Measurements from ENCODE around the gene PRKN.

The PRKN gene

DNA sequence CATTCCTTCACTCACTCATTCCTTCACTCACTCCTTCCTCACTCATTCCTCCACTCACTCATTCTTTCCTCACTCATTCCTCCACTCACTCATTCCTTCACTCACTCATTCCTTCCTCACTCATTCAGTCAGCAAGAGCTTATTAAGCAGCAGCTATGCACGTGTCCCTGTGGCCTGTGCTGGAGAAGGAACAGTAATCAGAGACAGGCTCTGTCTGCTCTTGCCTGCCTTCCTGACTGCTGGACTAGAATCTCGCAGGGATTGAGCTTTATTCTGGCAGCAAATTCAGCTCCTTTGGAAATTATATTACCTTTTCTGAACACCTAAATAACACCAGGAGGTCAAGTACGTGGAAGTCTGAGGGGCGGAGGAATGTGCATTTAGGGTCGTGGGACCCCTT is 1314.8 kb downstream of the PRKN start:
- DNase-seq (ENCODE audit: low read depth in 2 of 3, low spot score in 2 of 3), result no peak

DNA sequence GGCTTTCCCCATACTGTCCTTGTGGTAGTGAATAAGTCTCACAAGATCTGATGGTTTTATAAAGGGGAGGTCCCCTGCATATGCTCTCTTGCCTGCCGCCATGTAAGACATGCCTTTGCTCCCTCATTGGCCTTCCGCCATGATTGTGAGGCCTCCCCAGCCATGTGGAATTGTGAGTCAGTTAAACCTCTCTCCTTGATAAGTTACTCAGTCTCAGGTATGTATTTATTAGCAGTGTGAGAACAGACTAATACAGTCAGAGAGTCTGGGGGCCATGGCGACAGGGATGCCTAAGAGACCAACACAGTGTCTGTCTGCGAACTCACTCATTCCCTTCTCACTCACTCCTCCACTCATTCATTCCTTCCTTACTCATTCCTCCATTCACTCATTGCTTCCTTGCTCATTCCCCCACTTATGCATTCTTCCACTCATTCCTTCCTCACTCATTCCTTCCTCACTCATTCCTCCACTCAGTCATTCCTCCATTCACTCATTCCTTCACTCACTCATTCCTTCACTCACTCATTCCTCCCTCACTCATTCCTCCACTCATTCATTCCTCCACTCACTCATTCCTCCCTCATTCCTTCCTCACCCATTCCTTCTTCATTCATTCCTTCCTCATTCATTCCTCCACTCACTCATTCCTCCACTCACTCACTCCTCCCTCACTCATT is 1316.2 kb downstream of the PRKN start:
- DNase-seq (ENCODE audit: low read depth in 2 of 3, low spot score in 2 of 3), result no peak

DNA sequence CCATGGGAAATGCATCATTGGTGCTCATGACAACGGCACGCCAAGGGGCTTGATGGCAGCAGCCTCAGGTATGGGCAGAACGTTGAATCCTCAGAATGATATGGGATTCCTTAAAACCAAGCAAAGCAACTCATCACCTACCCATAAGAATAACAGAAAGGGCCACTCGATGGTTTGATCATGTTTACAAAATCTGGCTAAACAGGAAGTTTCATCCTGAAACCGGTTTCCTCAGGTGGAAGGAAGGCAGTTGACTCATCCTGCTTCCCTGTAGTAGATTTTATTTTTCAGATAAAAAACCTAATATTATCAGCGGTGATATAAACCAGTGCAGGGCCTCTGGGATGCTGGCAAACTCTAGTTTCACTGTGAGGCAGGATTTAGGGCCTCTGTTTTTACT is 1316.8 kb downstream of the PRKN start:
- DNase-seq (ENCODE audit: low read depth in 2 of 3, low spot score in 2 of 3), result no peak

DNA sequence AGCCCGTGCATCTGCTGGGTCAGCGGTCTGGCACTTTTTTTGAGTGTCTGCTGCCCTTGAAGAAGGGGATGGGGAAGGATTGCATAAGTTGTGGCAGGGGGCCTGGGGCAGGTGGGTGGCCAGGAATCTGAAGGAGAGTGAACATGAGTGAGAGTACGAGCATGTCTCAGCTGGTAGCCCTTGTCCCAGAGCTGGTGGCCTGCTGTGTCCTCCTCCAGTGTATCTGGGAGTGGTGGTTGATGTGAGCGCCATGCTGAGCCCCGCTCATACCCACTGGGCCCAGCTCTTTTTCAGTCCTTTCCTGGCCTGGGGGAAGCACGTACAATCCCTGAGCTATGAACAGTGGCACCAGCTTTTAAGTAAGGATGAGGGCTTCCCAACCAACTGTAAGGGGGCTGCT is 1317.5 kb downstream of the PRKN start:
- DNase-seq (ENCODE audit: low read depth in 2 of 3, low spot score in 2 of 3), result no peak

DNA sequence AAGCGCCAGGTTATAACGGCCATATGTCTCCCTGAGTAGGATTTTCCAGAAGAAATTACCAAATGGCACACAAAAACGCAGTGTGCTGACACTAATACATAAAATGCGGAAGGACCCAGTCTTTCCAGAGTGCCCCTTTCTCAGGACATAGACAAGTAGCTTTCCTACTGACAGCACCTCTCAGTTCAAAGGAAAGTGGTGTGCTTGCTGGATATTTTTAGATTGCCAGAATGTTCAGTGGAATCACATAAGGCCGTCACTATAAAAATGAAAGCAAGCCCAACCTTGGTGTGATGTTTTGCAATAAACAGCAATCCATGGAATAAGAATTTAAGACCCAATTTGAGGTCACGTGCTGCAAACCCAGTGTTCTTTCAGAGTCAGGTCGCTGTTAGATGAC is 1318.2 kb downstream of the PRKN start:
- no peak for DNase-seq (ENCODE audit: low read depth in 2 of 3, low spot score in 2 of 3)

DNA sequence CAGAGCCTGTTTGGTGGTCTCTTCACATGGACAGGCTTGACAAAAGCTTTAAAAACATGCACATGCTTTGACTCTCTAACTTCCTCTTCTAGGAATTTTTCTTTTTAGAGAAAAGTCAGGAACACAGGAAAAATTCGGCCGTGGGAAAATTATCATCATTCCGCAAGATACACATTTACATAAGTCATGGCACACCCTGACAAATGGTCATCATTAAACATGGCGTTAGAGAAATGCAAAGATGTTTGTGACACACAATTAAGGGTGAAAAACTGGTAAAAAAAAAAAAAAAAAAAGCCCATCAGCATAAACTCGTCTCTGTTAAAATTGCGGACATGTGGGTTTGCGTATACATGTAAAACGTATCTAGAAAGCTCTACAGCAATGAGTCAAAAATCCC is 1319.5 kb downstream of the PRKN start:
- DNase-seq (ENCODE audit: low read depth in 2 of 3, low spot score in 2 of 3), result no peak

DNA sequence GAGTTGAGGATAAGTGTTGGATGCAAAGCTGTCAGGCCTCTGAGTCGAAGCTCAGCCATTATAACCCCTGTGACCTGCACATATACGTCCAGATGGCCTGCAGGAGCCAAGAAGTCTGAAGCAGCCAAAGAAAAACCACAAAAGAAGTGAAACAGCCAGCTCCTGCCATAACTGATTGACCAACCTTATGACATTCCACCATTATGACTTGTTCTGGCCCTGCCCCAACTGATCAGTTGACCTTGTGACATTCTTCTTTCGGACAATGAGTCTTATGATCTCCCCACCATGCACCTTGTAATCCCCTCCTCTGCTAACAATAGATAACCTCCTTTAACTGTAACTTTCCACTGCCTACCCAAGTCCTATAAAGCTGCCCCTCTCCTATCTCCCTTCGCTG is 1320.0 kb downstream of the PRKN start:
- no peak for DNase-seq (ENCODE audit: low read depth in 2 of 3, low spot score in 2 of 3)

DNA sequence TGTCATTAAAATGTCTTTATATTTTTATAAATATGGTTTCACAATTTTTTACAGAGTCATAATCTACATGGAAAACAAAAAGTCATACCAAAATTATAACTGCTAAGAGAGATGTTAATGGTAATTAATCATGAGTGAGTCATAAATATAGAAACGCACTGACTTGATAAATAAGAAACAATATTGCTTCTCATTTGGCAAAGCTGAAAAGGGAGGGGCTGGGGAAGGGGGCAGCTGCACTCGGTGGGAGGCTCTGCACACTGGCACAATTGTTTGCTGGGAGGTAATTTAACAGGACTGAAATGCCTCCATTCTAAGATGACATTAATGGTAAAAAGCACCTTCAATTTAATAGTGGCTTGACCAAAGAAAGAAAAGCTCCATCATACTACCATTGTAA is 1320.5 kb downstream of the PRKN start:
- no peak for DNase-seq (ENCODE audit: low read depth in 2 of 3, low spot score in 2 of 3)

DNA sequence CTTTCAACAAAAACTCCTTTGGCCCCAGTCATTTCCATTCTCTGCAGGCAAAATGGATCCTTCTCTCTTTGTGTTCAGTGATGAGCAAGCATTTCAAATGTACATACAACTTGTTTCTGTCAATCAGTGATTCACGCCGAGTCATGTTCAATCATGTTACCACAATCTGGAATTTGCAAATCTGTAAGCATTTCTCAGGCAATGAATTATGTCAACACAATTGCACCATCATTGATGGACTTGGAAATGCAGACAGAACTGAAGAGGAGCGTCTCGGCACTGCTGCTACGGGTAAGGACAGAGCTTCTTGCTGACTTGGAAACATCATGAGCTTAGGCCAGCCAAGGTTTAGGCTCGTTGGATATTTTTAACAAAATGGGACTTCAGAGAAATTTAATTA is 1320.9 kb downstream of the PRKN start:
- no peak for DNase-seq (ENCODE audit: low read depth in 2 of 3, low spot score in 2 of 3)

DNA sequence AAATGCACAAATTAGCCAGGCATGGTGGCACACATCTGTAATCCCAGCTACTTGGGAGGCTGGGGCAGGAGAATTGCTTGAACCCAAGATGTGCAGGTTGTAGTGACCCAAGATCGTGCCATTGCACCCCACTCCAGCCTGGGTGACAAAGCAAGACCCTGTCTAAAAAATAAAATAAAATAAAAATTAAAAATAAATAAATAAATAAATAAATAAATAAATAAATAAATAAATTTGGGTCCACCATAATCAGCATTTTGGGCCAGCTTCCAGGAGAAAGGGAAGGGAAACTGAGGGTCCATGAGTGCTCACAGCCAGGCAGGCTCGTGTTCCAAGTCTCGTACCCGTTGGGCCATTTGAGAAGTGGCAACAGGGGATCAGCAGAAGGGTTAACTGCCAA is 1322.1 kb downstream of the PRKN start:
- no peak for DNase-seq (ENCODE audit: low read depth in 2 of 3, low spot score in 2 of 3)

DNA sequence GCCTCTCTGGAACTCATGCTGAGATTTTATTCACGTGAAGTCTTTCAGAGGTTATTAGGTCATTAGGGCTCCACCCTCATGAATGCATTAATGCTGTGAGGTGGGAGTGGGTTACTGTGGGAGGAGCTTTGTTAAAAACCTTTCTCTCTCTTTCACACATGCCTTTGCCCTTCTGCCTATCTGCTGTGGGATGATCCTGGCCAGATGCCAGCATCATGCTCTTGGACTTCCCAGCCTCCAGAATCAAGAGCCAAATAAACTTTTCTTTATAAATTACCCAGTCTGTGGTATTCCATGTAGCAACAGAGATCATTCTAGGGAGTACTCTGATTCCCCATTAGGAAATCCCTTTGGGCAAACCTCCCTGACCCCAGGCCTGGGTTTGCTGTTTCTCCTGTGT is 1323.8 kb downstream of the PRKN start:
- no peak for DNase-seq (ENCODE audit: low read depth in 2 of 3, low spot score in 2 of 3)

DNA sequence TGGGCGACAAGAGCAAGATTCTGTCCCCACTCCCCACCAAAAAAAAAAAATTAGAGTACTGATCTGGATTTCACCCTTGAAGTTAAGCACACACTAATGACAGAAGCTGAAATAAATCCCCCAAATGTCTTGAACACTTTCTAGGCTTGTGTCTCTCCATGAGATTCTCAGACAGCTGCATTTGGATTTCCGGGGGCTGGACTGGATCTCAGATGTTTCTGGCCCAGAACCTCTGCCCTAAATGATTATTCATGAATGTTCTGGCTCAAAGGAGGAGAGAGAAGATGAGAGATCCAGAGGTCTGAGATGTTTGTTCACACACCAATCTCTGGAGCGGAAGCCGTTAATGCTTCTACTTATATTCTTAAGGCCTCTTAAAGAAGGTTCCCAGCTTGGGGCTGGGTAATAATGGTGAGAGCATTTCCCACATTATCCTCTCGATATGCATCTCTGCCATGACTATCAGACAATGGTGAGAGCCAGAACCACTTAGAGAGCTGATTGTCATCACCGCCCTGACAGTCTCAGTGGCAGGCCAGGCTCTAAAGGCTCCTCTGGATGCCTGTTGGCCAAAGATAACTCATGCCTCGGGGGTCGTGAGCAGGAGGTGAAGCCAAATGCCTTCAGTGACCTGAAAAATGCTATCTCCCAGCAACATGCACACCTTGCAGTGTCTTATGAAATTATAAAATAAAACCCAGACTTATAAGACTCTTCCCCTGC is 1325.8 kb downstream of the PRKN start:
- DNase-seq (ENCODE audit: low read depth in 2 of 3, low spot score in 2 of 3), result no peak

DNA sequence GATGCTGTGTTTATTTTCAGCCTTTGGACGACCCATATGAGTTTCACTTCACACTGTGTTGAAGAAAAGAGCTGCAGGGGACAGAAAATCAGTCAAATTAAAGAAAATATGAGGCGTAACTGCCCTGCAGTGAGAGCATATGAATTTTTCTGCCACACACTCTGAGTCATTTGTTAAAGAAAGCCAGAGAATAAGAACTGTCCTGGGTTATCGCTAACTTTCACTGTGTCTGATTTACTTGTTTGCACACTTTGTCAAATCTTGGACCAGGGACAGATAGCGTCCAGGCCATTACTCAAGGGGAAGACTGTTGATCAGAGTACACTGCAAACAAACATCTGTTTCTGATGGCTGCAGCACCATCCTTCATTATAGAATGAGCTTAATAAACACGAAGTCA is 1326.9 kb downstream of the PRKN start:
- DNase-seq (ENCODE audit: low read depth in 2 of 3, low spot score in 2 of 3), result no peak

DNA sequence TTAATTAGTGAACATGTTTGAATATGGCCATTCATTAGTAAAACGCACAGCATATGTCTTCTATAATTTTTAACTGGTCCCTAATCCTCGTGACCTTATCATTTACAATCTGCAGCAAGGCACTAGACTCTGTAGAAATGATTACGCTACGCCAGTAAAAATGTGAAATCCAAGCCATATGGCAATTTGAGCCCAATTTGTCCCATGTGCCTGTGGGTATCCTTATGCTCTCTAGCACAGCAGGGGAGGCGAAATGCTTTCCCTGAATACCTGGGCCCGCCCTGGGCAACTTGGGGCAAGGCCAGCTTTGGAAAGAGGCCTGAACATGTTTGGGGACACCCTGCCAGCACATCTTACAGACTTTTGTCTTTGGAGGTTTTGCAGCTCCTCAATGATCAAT is 1331.0 kb downstream of the PRKN start:
- no peak for DNase-seq (ENCODE audit: low read depth in 2 of 3, low spot score in 2 of 3)

DNA sequence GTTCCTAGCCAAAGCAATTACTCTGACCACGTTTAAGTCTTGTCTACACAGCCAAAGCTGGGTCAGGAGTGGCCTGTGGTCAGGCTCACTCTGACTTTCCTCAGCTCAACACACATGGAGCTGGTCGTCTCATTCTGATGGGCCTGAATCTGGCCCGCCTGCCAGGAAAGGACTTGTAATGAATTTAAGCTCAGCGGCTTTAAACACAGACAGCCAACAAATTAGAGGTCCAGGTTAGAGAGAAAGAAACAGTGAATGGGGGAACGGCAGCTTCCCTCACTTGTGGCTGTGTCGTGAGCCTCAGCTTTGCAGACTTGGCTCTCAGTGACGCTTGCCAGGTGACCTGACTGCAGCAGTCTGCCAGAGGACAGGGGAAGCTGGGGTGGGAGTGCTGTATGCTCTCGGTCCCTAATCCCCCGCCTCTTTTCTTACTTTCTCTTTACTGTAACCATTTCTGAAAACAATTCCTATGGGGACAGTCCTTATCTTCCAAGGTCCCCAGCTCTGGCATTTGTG is 1331.8 kb downstream of the PRKN start:
- no peak for DNase-seq (ENCODE audit: low read depth in 2 of 3, low spot score in 2 of 3)

DNA sequence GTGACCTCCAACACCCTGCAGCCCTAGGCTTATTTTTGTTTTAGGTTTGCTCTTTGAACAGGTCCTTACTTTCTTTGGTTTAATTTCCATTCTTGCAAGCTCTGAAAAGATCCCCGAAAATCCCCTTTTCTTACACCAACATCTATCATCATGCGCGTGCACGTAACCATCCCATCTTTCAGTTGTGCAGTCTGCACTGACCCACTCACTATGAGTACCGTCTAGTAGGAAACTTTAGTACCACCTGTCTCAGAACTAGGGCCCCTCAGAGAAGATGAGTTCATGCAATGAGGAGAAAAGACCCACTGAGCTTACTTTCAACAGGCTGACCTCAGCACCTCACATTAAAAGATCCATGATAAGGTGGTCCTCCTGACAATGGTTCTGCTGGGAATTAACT is 1333.1 kb downstream of the PRKN start:
- DNase-seq (ENCODE audit: low read depth in 2 of 3, low spot score in 2 of 3), result no peak

DNA sequence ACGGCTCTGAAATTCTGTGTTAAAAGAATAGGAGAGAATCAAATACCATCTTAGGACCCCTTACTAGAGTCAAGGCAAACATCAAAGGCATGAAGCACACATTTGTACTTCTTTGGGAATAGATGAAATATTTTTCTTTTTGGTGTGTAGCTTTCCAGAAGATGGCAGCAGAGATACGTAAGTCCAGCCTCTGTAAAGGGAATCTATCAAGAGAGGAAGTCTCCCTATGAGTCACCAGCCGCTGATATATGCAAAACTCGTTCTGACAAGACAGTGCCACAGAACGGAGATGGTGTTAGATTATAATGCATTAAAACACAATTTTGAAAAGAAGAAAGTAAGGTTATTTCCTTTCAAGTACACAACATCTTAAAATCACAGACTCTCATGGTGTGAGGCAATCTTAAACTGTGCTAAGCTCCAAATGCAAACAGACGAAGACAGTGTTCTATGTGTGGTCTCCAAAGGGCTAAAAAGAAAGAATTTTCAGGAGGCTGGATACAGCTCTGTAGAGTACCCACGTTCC is 1333.7 kb downstream of the PRKN start:
- DNase-seq (ENCODE audit: low read depth in 2 of 3, low spot score in 2 of 3), result peak in 1 of 3 experiments; percentile 11

DNA sequence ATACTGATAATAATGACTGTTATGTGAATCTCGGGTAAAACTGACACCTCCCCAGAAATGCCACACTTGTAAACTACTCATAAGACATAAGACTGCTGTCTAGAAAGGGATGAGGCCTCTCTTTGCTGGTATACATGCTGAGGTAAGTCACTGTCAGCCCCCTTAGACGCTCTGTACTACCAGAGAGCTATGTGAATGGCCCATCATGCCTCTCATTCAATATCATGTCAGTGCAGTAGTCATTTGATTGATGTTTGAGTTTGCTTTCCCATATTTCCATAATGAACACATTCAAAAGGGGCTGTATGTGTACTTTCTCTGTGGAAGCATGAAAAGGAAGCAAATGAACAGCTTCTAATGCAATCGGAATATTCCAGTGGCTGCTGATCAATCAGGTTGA is 1334.3 kb downstream of the PRKN start:
- DNase-seq (ENCODE audit: low read depth in 2 of 3, low spot score in 2 of 3), result no peak

DNA sequence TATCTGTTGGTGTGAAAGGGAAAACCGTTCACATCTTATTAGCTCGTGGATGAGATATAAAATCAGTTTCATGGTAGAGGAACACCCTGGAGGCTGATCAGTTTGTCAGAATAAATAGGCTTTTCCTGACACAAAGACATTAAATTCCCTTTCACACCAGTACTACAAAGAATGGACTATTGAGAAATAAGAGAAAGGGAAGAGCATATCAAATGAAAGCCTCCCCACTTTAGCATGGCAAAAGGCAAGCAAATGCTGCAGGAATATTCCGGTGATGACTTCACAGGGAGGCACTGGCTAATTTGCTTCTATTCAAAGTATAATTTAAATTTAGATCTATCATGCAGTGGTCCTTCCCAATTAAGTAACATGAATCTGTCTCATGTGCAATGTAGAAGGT is 1337.8 kb downstream of the PRKN start:
- no peak for DNase-seq (ENCODE audit: low read depth in 2 of 3, low spot score in 2 of 3)

DNA sequence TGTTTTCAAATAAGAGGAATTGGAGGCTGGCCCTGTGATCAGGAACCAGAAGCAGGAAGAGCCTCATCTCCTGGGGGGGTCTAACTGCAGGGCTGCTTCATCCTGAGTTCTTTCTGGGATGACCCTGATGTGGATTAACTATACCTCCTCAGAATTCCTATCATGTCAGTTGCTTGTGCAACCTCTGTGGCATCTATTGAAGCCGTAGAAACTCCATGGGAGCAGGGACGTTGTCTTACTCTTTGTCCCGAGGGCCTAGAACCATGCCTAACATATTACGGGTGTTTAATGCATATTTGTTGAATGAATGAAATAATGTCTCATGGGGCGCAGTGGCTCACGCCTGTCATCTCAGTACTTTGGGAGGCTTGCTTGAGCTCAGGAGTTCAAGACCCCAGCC is 1343.6 kb downstream of the PRKN start:
- DNase-seq (ENCODE audit: low read depth in 2 of 3, low spot score in 2 of 3), result no peak

DNA sequence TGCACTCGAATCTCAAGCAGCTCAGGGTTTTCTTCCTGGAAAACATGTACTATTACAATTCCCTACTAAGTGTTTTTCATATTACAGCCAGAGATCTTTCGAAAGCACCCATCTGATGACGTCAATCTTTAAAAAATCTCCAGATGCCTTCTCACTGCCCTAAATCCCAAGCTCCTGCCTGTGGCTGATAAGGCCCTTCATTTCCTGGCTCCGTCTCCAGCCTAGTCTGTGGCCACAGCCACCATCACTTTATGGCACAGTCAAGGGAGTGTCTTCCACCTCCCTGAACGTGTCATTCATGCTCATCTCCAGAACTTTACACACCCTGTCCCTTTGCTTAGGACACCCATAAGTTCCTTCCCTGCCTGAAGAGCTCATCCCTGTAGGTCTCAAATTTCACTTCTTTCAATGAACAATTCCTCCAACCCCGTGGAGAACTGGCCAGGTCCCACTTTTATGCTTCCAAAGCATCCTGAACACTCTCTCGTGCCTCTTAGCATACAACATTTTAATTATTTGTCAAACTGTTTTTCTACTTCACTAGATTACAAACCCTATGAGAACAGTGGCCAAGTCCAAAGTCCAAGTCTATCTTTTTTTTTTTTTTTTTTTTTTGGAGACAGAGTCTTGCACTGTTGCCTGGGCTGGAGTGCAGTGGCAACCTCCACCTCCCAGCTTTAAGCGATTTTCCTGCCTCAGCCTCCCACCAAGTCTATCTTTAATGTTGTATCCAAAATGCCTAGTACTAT is 1347.6 kb downstream of the PRKN start:
- DNase-seq (ENCODE audit: low read depth in 2 of 3, low spot score in 2 of 3), result no peak

DNA sequence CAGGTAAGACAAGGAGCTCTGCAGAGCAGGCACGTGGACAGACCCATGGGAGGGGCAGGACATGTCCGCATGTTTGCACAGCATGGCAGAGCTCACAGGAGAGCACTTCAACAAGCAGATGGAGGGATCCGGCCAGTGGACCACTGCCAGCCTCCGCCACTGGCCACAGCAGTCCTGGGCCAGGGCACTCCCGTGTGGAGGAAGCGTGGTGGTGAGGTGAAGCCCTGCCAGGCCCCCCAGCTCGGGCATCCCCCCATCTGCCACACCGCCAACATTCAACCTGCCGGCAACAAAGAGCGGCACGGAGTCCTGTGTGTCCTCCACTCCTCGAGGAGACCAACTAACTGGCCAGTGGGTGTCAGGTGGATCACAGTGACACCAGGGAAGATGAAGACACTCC is 1349.5 kb downstream of the PRKN start:
- DNase-seq (ENCODE audit: low read depth in 2 of 3, low spot score in 2 of 3), result no peak

Measured in activated CD8-positive, alpha-beta memory T cell treated with anti-CD3 and anti-CD28 coated beads for 48 hours (primary cell).